Uterus (tissue), 2 donors: Measurements from ENCODE around the gene TAP1.

Experiments used
- POLR2A ChIP-seq, 2 donors: fragments of 450-650 bp; IDR thresholded peaks; one replicate each; pipeline ENCODE4 v1.6.1; 2016; ENCODE audit warnings: antibody characterized with exemption in 2 of 2, mild to moderate bottlenecking in 1 of 2, moderate library complexity in 1 of 2
- TF ChIP-seq, protein P1 (sequence below), 4 experiments: fragments of 200-600 bp in 2 of 4; fragments of 450-650 bp in 2 of 4; sonication (generic) in 2 of 4; IDR thresholded peaks; one replicate each; pipeline ENCODE4 v1.5.1; 2016 to 2019; ENCODE audit warnings: antibody characterized with exemption in 4 of 4, mild to moderate bottlenecking in 2 of 4, moderate library complexity in 1 of 4

DNA sequence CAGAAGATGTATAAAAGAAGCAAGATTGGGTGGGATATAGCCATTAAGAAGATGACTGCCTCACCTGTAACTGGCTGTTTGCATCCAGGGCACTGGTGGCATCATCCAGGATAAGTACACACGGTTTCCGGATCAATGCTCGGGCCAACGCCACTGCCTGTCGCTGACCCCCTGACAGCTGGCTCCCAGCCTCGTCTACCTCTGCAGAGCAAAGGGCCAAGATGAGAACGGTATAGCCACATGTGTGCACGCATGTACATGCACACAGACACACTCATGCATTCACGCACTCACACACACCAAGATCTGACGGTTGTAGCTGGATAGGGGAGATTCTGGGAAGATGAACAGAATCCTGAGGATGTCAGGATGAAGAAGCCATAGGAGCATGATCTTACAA is 6.5 kb downstream of the TAP1 start:
- TF ChIP-seq POLR2A (IDR thresholded peaks at IDR 0.05), result no peak
- TF ChIP-seq, protein P1, sequence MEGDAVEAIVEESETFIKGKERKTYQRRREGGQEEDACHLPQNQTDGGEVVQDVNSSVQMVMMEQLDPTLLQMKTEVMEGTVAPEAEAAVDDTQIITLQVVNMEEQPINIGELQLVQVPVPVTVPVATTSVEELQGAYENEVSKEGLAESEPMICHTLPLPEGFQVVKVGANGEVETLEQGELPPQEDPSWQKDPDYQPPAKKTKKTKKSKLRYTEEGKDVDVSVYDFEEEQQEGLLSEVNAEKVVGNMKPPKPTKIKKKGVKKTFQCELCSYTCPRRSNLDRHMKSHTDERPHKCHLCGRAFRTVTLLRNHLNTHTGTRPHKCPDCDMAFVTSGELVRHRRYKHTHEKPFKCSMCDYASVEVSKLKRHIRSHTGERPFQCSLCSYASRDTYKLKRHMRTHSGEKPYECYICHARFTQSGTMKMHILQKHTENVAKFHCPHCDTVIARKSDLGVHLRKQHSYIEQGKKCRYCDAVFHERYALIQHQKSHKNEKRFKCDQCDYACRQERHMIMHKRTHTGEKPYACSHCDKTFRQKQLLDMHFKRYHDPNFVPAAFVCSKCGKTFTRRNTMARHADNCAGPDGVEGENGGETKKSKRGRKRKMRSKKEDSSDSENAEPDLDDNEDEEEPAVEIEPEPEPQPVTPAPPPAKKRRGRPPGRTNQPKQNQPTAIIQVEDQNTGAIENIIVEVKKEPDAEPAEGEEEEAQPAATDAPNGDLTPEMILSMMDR (IDR thresholded peaks at IDR 0.05), result no peak
